CD4-positive, alpha-beta T cell treated with Interferon alpha-2 for 1 hour (primary cell): ENCODE data around the gene ESPNL.
"Not testable (repeated sequence)": the region's sequence is repeated elsewhere in the genome, so short reads cannot be mapped to it uniquely, and the experiment has no call there.

Experiments used
- DNase-seq, 2 donors: peaks; one replicate each; pipeline ENCODE4 v3.0.0-alpha.2; 2020 to 2022

Gene ESPNL

GRCh38 chr2:238100821-238101771 lies 956 bp downstream of the ESPNL start:
- no peak for DNase-seq

- DNase-seq = no peak
Measured at GRCh38 chr2:238101891-238102841, 2.0 kb downstream of the ESPNL start.

GRCh38 chr2:238102865-238103264 lies 2.7 kb downstream of the ESPNL start:
- DNase-seq = no peak

DNA sequence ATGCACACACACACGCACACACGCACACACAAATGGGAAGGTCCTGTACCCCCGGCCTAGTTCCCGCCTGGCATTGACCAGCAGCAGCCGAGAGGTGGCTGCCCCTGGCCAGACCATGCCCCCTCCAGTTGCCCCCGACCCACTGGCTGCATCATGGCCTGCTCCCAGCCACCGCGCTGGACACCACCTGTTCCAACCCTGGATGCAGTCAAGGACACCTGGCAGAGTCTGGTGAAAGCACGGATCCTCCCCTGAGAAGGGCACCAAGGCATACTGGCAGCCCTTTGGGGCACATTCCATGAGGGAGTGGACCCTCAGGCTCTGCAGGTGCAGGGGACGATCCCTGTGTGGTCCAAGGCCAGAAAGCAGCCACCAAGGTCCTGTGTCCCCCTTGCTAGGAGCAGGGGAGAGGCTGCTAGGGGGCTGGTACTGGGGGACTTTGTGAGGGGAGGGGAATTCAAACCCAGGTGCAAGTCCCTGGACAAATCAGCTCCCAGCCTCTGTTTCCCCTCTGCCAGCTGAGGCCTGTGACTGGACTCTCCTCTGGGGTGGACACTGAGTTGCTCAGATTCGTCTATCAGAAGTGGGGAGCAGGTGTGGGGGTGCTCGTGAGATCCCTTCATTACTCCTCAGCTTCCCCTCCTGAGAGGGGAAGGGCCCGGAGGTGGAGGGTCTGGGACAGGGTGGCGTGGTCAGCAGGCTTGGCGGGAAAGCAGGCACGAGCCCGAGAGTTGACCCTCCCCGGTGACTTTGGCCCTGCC lies 3.5 kb downstream of the ESPNL start:
- no peak for DNase-seq

- DNase-seq = no peak
Measured at GRCh38 chr2:238104226-238104690, 4.1 kb downstream of the ESPNL start.

DNA sequence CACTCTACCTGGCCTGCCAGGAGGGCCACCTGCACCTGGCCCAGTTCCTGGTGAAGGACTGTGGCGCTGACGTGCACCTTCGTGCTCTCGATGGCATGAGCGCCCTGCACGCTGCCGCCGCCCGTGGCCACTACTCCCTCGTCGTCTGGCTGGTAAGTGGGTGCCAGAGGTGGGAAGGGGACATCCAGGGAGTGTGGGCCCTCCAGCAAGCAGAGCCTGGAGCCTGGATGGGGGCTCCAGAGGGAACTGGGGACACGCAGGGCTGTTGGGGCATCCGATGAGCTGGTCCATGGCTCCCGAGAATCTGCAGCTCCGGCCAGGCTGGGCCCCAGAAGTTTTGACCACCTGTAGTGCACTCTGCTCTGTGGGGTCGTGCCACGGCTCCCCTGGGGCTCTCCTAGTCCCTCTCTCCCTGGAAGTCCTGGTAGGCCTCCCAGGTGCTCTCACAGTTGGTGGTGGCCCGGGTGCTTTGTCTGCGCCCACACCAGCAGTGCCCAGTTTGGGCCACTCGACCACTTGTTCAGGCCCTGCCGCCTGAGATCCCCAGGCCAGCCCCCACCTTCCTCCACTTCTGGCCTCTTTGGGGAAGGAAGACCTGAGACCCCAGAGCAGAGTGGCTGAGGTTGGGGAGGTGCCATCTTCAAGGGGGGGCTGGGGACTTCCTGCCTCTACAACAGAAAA lies 4.7 kb downstream of the ESPNL start:
- DNase-seq = no peak

DNA sequence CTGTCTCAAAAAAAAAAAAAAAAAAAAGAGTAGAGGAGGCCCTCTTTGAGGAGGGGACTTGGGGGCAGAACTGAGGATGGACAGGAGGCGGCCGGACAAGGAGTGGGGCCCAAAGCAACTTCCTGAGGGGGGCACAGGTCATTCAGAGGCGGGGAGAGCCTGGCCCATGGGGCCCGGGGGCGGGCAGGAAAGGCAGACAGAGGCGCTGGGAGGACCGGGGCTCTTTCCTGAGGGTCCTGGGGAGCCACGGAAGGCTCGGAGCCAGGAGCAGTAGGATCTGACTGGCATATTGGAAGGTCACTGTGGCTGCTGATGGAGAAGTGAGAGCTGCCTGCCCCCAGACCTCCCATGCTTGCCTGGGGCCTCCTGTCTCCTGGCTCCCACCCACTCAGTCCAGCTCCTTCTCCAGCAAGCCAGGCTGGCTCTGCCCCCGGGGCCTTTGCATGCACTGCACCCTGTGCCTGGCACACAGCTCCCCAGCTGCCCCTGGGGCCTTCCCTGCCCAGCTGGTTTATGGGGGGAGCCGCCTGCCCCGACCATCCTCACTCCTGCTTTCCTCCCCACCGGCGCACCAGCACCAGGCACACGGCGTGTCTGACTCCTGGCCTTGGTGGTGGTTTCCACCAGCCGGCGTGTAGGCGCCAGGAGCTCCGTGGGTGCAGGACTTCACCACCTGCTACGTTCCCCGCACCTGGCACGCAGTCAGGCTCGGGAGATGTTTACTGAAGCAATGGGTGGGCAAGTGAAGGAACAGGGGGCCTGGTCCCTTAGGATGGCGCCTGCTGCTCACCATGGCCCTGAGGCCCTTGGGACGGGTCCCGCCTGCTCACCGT lies 5.6 kb downstream of the ESPNL start:
- DNase-seq = no peak

DNA sequence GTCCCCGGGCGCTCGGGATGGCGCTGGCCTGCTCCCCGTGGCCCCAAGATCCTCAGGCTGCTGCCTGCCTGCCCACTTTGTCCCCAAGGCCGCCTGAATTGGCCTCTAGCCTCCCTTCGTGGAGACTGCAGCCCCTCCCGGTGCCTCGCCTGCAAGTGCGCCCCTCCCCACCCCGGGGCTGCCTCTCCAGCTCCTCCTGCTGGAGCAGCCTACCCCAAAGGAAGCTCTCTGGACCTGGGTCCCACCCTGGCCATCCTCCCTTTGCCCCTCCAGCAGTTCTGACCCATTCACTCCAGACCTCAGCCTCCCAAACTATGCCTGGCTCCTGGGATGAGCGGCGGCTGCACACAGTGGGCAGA lies 6.2 kb downstream of the ESPNL start:
- DNase-seq = no peak

GRCh38 chr2:238106698-238107524 lies 6.8 kb downstream of the ESPNL start:
- DNase-seq = no peak

DNA sequence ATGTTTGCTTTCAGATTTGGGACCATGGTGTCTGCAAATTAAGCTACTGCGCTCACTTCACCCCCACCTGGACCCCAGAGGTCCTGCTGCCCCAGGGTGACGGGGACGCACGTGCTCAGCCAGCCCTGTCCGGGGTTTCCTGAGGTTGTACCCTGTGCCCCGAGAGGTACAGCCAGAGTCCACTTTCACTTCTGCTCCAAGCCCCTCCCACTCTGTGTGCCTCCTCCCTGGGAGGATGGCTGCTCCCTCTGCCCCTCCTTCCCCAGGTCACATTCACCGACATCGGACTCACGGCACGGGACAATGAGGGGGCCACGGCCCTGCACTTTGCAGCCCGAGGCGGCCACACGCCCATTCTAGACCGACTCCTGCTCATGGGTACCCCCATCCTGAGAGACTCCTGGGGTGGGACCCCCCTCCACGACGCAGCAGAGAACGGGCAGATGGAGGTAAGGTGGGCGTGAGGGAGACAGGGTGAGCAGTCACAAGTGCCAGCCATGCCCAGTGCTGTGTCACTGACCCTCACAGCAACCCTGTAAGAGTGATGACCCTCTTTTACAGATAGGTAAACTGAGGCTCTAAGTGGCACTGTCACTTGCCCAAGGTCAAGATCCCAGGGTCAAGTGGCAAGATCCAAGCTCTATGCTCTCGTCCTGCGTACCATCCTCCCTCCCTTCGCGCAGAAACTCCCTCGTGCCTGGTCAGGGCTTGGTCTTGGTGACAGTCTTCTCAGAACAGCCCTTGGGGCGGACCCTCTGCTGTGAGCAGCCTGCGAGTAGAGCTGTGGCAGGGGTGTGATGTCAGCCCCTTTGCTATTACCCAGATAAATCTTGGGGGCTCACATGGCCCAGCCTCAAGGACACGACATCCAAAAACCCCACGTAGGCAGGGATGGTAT lies 7.6 kb downstream of the ESPNL start:
- DNase-seq = peak in 1 of 2 donors; percentile 69

- peak in 1 of 2 donors; percentile 38 for DNase-seq
Measured at GRCh38 chr2:238108423-238109183, 8.5 kb downstream of the ESPNL start.

GRCh38 chr2:238113611-238114010 lies 13.5 kb downstream of the ESPNL start:
- no peak for DNase-seq

GRCh38 chr2:238114331-238114841 lies 14.2 kb downstream of the ESPNL start:
- DNase-seq = no peak

DNA sequence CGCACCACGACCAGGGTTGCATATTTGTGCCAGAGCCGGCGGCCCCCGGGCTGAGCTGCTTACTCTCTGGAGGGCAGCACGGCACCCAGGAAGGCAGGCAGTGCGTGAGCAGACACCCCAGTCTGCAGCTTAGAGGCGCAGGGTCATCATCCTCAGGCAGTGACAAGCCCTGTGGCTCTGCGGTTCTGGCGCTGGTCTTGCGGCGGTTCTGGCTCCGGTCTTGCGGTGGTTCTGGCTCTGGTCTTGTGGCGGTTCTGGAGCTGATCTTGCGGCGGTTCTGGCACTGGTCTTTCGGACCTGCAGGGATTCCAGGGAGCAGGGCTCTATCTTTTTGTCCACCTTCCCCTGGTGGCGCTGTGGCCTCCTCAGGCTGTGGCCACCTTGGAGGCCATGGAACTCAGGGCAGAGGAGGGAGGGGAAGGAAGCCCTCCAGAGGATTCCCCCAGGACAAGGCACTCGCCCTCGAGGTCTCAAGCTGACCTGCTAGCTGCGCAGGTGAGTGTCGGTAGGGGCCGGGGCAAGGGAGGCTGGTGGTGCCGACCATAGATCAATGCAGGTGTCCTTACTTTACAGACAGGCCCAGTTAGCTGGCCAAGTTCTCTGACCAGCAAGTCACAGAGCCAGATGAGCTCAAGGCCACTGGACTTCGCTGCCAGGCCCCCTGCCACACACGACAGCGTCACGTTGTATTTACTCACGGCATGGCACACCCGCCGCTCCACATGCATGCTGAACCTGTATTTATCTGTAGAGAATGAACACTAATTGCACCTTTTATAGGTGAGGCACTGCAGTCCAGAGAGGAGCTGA lies 14.9 kb downstream of the ESPNL start:
- no peak for DNase-seq

DNA sequence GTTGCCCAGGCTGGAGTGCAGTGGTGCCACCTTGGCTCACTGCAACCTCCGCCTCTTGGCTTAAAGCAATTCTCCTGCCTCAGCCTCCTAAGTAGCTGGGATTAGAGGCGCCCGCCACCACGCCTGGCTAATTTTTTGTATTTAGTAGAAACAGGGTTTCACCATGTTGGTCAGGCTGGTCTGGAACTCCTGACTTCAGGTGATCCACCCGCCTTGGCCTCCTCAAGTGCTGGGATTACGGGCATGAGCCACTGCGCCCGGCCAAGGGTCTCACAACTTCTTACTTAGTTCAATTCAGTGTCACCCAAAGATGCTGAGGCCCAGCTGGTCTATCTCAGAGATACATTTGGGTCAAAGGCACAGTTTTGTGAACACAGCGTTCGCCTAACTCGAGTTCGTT lies 15.6 kb downstream of the ESPNL start:
- not testable (repeated sequence) for DNase-seq

DNA sequence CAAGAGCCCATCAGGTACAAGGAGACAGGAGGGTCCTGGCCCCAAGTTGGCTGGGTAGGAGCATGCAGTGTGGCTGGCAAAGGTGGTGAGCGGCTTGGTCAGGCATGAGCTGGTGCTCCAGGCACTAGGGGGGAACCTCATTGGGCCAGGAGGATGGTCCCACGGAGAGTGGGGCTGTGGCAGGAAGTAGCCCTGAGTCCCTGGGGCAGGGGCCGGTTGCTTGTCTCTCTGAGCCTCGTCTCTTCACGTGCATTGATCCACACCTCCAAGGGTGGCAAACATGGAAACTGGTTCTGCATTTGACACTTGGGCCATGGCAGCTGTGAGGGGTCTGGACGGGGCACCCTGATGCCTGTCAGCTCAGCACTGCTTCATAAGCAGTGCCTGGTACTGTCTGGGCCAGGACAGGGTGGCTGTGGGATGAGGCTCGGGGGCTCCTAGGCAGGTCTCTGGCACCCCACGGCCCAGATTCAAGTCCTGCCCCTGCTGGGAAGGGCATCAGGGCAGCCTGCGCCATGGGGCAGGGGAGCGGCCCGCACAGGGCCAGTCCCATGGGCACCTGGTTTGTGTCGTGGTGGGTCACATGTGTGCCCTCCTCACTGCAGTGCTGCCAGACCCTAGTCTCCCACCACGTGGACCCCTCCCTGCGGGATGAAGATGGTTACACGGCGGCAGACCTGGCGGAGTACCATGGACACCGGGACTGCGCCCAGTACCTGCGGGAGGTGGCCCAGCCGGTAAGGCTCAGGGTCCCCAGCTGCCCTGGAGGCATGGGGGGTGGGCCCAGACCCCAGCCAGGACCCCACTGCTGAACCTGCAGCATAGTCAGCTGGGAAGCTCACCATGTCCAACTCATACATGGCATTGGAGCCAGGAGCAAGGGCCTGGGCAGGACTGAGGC lies 16.4 kb downstream of the ESPNL start:
- no peak for DNase-seq
